ENCODE results near the gene EVX2.

The EVX2 gene

DNA sequence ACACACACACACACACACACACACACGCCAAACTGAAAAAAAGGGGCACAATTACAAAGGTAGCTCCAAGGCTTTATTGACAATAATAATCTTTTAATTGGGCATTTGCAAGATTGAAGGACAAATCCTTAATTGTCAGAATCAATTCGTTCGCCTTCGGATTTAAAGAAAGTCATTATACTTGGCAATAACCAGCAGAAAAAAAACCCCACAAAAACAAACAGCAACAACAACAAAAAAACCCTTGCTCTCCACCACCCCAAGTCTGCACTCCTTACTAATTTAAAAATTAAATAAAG, 44.0 kb upstream of the EVX2 start:
- no peak for DNase-seq
- H3K9me3 ChIP-seq (ENCODE audit: insufficient read depth, low read length, severe bottlenecking): no peaks in the 10 kb centered on the region
- TF ChIP-seq, protein P1, sequence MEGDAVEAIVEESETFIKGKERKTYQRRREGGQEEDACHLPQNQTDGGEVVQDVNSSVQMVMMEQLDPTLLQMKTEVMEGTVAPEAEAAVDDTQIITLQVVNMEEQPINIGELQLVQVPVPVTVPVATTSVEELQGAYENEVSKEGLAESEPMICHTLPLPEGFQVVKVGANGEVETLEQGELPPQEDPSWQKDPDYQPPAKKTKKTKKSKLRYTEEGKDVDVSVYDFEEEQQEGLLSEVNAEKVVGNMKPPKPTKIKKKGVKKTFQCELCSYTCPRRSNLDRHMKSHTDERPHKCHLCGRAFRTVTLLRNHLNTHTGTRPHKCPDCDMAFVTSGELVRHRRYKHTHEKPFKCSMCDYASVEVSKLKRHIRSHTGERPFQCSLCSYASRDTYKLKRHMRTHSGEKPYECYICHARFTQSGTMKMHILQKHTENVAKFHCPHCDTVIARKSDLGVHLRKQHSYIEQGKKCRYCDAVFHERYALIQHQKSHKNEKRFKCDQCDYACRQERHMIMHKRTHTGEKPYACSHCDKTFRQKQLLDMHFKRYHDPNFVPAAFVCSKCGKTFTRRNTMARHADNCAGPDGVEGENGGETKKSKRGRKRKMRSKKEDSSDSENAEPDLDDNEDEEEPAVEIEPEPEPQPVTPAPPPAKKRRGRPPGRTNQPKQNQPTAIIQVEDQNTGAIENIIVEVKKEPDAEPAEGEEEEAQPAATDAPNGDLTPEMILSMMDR (IDR thresholded peaks at IDR 0.05; ENCODE audit: borderline replicate concordance, extremely low read depth, low read length, poor library complexity, severe bottlenecking): no peak
- no peak for TF ChIP-seq EZH2 (IDR thresholded peaks at IDR 0.05; ENCODE audit: borderline replicate concordance, low read depth, low read length, severe bottlenecking)
- H3K27ac ChIP-seq (ENCODE audit: low read length): no peak overlapping the region
- H3K4me2 ChIP-seq (ENCODE audit: insufficient read depth, low read length): no peak overlapping the region
- H3K36me3 ChIP-seq (ENCODE audit: insufficient read depth, low read length): no peaks in the 10 kb centered on the region
- H2AFZ ChIP-seq (ENCODE audit: low read depth, low read length): no peak overlapping the region
- peaks cover 4% of the 10 kb centered on the region; the same call in 1 of the 2 replicates for H3K4me1 ChIP-seq (ENCODE audit: insufficient read depth, low read length)
- peaks cover 3% of the 10 kb centered on the region for H3K27me3 ChIP-seq (ENCODE audit: insufficient read depth, low read length, poor library complexity)
- no peaks in the 10 kb centered on the region for H3K79me2 ChIP-seq (ENCODE audit: insufficient read depth, low read length)
- H3K4me3 ChIP-seq (ENCODE audit: low read depth in 1 of 2, low read length in 2 of 2): no peak overlapping the region
- H3K9ac ChIP-seq (ENCODE audit: low read depth, low read length): no peak overlapping the region
- ATAC-seq (ENCODE audit: insufficient read depth, low read depth): no peak
- H4K20me1 ChIP-seq (ENCODE audit: insufficient read depth, low read length): no peaks in the 10 kb centered on the region

DNA sequence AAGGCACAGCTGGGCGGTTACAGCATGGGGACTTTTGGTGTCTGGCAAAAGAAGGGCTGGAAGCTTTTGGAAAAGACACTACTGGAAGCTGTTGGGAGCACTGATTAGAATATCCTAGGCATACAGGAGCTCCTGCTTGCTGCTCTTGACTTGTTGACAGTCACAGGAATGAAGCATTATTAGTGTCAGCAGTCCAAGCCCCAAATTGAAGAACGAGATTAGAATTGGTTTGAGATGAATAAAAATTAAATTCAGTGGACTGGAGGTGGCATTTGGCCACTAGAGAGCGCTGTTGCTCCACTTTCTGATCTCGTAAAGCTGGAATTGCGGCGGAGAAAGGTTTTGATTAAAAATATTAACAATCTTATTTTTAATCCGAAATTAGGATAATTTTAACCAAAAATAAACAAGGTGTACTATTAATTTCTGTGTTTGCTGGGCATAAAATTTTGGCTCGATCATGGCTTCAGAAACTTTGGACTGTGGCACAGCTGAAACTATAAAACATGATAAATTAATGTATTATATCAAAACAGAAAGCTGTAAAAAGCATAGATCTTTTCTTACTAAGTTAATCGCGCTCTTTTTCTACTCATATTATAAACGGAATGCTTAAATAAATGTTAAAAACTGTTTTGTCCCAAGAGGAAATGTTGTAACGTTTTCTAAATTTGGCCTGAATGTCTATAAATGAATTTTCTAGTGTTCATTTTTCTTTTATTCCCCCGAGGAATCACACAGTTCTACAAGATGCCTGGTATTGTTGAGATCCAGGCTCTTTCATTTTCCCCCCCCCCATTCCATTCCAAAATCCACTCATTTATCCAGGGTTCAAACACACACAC, 43.4 kb upstream of the EVX2 start:
- no peaks in the 10 kb centered on the region for H3K79me2 ChIP-seq (ENCODE audit: insufficient read depth, low read length)
- H3K27ac ChIP-seq (ENCODE audit: low read length): no peak overlapping the region
- no peak overlapping the region for H2AFZ ChIP-seq (ENCODE audit: low read depth, low read length)
- H3K9me3 ChIP-seq (ENCODE audit: insufficient read depth, low read length, severe bottlenecking): no peaks in the 10 kb centered on the region
- DNase-seq: peak; percentile 59
- peaks cover 3% of the 10 kb centered on the region for H3K27me3 ChIP-seq (ENCODE audit: insufficient read depth, low read length, poor library complexity)
- no peak overlapping the region for H3K9ac ChIP-seq (ENCODE audit: low read depth, low read length)
- H3K4me3 ChIP-seq (ENCODE audit: low read depth in 1 of 2, low read length in 2 of 2): no peak overlapping the region
- no peaks in the 10 kb centered on the region for H4K20me1 ChIP-seq (ENCODE audit: insufficient read depth, low read length)
- ATAC-seq (ENCODE audit: insufficient read depth, low read depth): peak; percentile 62; the same call in 1 of the 3 replicates
- peak overlapping the region; percentile 27; the same call in 1 of the 2 replicates for H3K4me2 ChIP-seq (ENCODE audit: insufficient read depth, low read length)
- TF ChIP-seq, protein P1 (IDR thresholded peaks at IDR 0.05; ENCODE audit: borderline replicate concordance, extremely low read depth, low read length, poor library complexity, severe bottlenecking): peak; percentile 88
- no peak for TF ChIP-seq EZH2 (IDR thresholded peaks at IDR 0.05; ENCODE audit: borderline replicate concordance, low read depth, low read length, severe bottlenecking)
- H3K4me1 ChIP-seq (ENCODE audit: insufficient read depth, low read length): peaks cover 4% of the 10 kb centered on the region; the same call in 1 of the 2 replicates
- H3K36me3 ChIP-seq (ENCODE audit: insufficient read depth, low read length): no peaks in the 10 kb centered on the region

DNA sequence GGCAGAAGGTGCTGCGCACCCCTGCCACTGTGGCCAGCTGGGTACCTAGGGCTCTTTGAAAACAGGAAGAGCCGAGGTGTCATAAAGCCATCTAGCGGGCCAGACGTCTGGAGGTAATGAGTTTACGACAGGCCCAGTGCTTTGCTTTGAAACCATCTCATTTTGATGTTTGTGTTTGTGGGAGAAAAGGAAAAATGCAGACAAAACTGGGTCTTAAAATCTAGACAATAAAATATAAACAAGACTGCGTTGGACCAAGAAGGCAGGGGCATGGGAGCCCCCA, 42.0 kb upstream of the EVX2 start:
- no peaks in the 10 kb centered on the region for H3K79me2 ChIP-seq (ENCODE audit: insufficient read depth, low read length)
- ATAC-seq (ENCODE audit: insufficient read depth, low read depth): no peak
- H3K4me1 ChIP-seq (ENCODE audit: insufficient read depth, low read length): peaks cover 4% of the 10 kb centered on the region; the same call in 1 of the 2 replicates
- no peak for TF ChIP-seq EZH2 (IDR thresholded peaks at IDR 0.05; ENCODE audit: borderline replicate concordance, low read depth, low read length, severe bottlenecking)
- no peaks in the 10 kb centered on the region for H3K36me3 ChIP-seq (ENCODE audit: insufficient read depth, low read length)
- H3K9me3 ChIP-seq (ENCODE audit: insufficient read depth, low read length, severe bottlenecking): no peaks in the 10 kb centered on the region
- H2AFZ ChIP-seq (ENCODE audit: low read depth, low read length): no peak overlapping the region
- no peak overlapping the region for H3K4me2 ChIP-seq (ENCODE audit: insufficient read depth, low read length)
- DNase-seq: no peak
- H4K20me1 ChIP-seq (ENCODE audit: insufficient read depth, low read length): no peaks in the 10 kb centered on the region
- H3K27me3 ChIP-seq (ENCODE audit: insufficient read depth, low read length, poor library complexity): no peaks in the 10 kb centered on the region
- H3K27ac ChIP-seq (ENCODE audit: low read length): no peak overlapping the region
- H3K4me3 ChIP-seq (ENCODE audit: low read depth in 1 of 2, low read length in 2 of 2): no peak overlapping the region
- no peak overlapping the region for H3K9ac ChIP-seq (ENCODE audit: low read depth, low read length)

DNA sequence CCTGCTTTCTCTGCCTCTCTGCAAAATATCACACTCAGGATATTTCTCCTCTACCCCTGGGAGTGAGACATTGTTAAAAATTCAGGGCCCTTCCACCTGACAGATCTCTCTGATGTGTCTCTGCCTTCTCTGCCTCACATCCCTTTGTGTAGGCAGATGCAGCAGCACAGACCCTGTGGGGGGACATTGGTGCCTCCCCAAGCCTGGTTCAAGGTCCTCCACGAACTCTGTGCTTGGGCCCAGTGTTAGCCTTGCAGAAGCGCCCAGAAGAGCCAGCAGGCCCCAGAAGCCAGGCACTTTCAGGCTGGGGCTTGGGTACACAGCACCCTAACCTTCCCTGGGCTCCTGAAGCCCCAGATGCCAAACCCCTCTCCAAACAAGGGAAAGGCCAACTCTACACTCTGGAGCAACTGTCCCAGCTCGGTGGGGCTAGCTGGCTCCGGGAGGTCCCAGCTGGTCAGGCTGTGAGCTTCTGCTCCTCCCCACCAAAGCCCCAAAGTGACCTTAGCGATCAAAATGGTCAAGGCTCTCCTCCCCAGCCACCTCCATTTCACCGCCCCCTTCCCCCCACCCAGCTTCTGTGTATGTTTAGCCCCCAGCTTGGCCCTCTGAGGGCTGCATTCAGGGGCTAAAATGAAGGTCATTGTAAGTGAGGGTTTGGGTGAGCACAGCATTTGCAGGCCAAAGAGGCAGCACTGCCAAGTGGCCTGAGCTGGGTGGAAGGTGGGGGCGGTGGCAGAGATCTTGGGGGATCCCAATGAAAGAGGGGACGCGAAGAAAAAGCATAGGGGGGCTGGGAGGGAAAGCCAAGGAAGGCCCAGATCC, 41.4 kb upstream of the EVX2 start:
- ATAC-seq (ENCODE audit: insufficient read depth, low read depth) (no peak), DNase-seq (no peak)
- H3K4me2 ChIP-seq (ENCODE audit: insufficient read depth, low read length): no peak overlapping the region
- no peaks in the 10 kb centered on the region for H3K27me3 ChIP-seq (ENCODE audit: insufficient read depth, low read length, poor library complexity)
- TF ChIP-seq, protein P1 (IDR thresholded peaks at IDR 0.05; ENCODE audit: borderline replicate concordance, extremely low read depth, low read length, poor library complexity, severe bottlenecking): no peak
- no peak for TF ChIP-seq EZH2 (IDR thresholded peaks at IDR 0.05; ENCODE audit: borderline replicate concordance, low read depth, low read length, severe bottlenecking)
- no peaks in the 10 kb centered on the region for H3K79me2 ChIP-seq (ENCODE audit: insufficient read depth, low read length)
- H3K9me3 ChIP-seq (ENCODE audit: insufficient read depth, low read length, severe bottlenecking): no peaks in the 10 kb centered on the region
- H2AFZ ChIP-seq (ENCODE audit: low read depth, low read length): no peak overlapping the region
- H3K36me3 ChIP-seq (ENCODE audit: insufficient read depth, low read length): no peaks in the 10 kb centered on the region
- no peak overlapping the region for H3K27ac ChIP-seq (ENCODE audit: low read length)
- H3K9ac ChIP-seq (ENCODE audit: low read depth, low read length): no peak overlapping the region
- H3K4me3 ChIP-seq (ENCODE audit: low read depth in 1 of 2, low read length in 2 of 2): no peak overlapping the region
- peaks cover 4% of the 10 kb centered on the region; the same call in 1 of the 2 replicates for H3K4me1 ChIP-seq (ENCODE audit: insufficient read depth, low read length)
- H4K20me1 ChIP-seq (ENCODE audit: insufficient read depth, low read length): no peaks in the 10 kb centered on the region

All from DND-41 (cell line).